GM18520 (cell line): ENCODE measurements around the gene TYW3.
A peak's percentile ranks its signal among the peaks of the same experiment; 100 is the strongest.

Experiments
- ATAC-seq: cut with Tn5 transposase; IDR thresholded peaks from one replicate; pipeline ENCODE4 v1.9.1; 2021; ENCODE audit not compliant: unreplicated experiment

The TYW3 gene, protein sequence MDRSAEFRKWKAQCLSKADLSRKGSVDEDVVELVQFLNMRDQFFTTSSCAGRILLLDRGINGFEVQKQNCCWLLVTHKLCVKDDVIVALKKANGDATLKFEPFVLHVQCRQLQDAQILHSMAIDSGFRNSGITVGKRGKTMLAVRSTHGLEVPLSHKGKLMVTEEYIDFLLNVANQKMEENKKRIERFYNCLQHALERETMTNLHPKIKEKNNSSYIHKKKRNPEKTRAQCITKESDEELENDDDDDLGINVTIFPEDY

GRCh38 chr1:74732960-74733603, at the start of gene TYW3, which contains the start of gene CRYZ:
TSS of gene TYW3 (plus strand) at chr1:74733152. CDS start at chr1:74733245, 93 bp downstream.
TSS of gene CRYZ (minus strand) at chr1:74733050. CDS start at chr1:74724821, 8,229 bp downstream.
- ATAC-seq, result peak; percentile 52

- no peak for ATAC-seq
Observed at GRCh38 chr1:74683656-74684055, 49.3 kb upstream of the TYW3 start.

- ATAC-seq, result no peak
Observed at GRCh38 chr1:74684301-74684700, 48.7 kb upstream of the TYW3 start.

- ATAC-seq, result no peak
Observed at GRCh38 chr1:74686928-74687327, 46.0 kb upstream of the TYW3 start.

- peak; percentile 45 for ATAC-seq
Observed at GRCh38 chr1:74689621-74690363, 43.2 kb upstream of the TYW3 start.

DNA sequence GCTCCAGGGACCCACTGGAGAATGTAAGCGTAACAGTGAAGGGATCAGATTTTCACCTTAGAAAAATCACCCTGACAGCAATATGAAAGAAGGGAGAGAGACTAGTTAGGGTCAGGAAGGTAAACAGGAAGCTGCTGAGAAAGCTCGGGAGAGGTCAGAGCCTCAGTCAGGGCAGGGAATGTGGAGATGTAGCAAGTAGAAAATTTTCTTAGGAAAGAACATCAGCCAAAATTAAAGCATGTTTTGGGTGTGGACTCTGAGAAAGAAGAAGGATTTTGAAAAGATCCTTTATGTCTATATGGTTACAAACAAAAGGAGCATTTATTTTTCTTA, 42.6 kb upstream of the TYW3 start:
- no peak for ATAC-seq

GRCh38 chr1:74690909-74691308, 42.0 kb upstream of the TYW3 start:
- ATAC-seq, result no peak

DNA sequence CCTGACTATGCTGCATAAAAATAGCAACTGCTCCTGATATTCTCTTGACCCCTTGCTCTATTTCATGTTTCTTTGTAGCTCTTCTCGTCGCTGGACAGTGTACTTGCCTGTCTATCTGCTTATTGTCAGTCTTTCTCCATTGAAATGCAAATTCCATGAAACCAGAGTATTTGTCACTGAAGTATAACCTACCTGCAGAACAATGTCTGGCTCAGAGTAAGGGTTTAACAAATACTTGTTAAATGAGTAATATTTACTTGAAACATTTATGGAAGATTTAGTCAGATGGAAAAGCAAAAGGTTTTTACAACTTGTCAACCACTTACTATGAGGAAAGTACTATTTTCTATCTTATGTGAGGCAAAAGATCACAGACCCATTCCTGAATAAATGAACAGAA, 39.5 kb upstream of the TYW3 start:
- ATAC-seq, result no peak

DNA sequence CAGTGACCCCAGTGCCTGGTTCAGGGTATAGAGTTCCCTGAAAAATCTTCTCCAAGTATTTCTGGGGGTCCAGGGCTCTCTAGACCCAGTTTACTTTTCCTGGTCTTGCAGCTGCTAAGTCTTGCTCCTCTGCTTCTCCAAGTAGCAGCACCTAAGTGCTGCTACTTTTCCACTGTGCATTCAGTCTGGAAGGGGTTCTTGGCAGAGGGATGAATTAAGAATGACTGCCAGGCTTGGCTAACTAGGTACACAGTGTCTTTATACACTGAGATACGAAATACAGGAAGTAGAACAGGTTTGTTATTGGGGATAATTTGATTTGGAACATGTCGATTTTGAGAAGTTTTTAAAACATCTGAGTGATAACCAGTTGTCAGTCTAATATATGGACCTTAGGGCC, 35.1 kb upstream of the TYW3 start:
- no peak for ATAC-seq

DNA sequence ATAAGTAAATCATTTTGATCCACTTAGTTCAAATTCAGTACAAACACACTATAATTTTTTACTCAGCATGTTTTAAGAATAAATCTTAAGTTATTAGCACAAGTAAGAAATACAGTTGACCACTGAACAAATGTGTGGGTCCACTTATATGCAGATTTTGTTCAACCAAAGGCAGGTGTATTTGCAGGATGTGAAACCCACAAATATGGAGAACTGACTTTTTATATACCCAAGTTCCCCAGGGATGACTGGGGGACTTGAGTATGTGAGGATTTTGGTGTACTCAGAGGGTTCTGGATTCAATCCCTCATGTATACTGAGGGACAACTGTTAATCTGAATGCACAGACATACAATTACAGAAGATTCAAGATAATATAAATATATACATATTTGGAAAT, 33.6 kb upstream of the TYW3 start:
- no peak for ATAC-seq

DNA sequence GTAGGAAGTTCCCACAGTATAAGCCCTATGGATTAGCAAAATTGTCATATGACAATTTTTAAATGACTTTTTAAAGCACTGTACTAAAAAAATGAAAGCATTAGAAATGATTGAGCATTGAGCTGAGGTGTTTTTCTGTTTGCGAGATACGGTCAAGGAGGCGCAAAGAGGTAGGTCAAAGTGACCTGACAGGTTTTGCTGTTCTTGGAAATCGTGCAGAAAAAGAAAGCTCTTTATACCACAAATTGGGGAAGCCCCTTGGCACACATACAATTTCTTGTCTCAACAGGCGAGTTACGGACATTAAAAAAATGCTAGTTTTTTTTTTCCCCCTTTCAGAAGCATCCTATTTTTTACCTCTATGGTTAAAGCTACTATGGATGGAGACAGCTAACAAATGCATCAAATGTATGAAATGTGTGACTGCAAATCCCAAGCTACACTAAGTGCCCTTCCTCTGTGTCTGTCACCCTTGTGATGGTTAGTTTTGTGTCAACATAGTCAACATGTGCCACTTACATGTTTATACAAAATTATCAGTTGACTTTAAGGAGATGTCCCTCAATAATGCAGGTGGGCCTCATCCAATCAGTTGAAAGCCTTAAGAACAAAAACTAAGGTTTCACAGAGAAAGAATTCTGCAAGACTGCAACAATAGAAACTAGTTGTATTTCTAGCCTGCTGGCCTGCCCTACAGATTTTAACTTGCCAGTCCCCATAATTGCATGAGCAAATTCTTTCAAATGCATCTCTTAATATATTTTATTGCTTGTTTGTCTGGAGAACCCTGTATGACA, 29.4 kb upstream of the TYW3 start:
- ATAC-seq, result no peak

DNA sequence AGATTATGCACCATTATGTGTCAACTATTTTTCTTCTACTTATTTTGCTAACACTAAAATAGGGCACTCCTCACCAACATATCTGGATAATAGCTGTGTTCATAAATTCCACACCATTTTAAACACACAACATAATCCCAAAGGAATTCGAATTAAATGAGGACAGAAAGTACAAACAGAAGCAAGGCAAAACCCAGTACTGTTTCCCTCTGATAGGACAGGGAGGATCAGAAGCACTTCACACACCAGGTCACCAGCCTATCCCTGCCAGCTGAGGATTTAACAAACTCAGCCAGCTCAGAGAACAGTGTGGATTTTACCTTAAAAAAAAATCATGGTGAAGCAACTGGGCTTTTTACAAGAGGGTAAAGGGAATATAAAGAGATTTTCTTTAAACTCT, 20.1 kb upstream of the TYW3 start:
- ATAC-seq, result no peak

- no peak for ATAC-seq
Observed at GRCh38 chr1:74713849-74714248, 19.1 kb upstream of the TYW3 start.

- no peak for ATAC-seq
Observed at GRCh38 chr1:74714429-74715235, 18.3 kb upstream of the TYW3 start.

- ATAC-seq, result no peak
Observed at GRCh38 chr1:74715236-74715502, 17.8 kb upstream of the TYW3 start.

- ATAC-seq, result no peak
Observed at GRCh38 chr1:74715806-74716205, 17.1 kb upstream of the TYW3 start.

DNA sequence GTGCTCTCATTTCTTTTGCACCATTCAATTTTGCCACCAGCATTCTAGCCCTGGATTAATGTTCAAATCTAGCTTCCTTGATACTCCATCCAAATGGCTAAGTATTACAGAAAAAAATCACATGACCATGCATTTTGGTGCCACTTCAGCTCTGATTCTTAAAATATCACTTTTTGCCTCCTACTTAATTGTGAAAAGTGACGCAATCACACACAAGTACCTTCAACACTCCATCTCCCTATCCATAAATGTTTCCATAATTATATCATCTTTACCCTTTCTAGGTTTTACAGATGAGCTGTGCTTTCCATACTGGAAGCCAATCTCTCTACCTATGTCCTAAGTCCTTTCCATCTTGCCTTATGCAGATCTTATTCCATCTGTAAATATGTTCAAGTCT, 16.1 kb upstream of the TYW3 start:
- no peak for ATAC-seq

GRCh38 chr1:74717626-74718025, 15.3 kb upstream of the TYW3 start:
- no peak for ATAC-seq

DNA sequence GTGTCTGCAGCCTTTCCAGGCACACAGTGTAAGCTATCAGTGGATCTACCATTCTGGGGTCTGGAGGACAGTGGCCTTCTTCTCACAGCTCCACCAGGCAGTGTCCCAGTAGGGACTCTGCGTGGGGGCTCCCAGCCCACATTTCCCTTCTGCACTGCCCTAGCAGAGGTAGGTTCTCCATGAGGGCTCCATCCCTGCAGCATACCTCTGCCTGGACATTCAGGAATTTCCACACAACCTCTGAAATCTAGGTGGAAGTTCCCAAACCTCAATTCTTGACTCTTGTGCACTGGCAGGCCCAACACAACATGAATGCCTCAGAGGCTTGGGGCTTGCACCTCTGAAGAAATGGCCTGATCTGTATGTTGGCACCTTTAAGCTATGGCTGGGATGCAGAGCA, 6.9 kb upstream of the TYW3 start:
- ATAC-seq, result no peak

- no peak for ATAC-seq
Observed at GRCh38 chr1:74728736-74729135, 4.2 kb upstream of the TYW3 start.
